ENCODE data around the gene C16orf87. TPM values are rescaled to one million over a fixed set of nuclear protein-coding genes. Genes with fewer than 3 reads are reported as not detected.

Gene C16orf87
- total and polyA plus RNA-seq, 2 donors from 2014 or later = 7.2 to 11.2 TPM

DNA sequence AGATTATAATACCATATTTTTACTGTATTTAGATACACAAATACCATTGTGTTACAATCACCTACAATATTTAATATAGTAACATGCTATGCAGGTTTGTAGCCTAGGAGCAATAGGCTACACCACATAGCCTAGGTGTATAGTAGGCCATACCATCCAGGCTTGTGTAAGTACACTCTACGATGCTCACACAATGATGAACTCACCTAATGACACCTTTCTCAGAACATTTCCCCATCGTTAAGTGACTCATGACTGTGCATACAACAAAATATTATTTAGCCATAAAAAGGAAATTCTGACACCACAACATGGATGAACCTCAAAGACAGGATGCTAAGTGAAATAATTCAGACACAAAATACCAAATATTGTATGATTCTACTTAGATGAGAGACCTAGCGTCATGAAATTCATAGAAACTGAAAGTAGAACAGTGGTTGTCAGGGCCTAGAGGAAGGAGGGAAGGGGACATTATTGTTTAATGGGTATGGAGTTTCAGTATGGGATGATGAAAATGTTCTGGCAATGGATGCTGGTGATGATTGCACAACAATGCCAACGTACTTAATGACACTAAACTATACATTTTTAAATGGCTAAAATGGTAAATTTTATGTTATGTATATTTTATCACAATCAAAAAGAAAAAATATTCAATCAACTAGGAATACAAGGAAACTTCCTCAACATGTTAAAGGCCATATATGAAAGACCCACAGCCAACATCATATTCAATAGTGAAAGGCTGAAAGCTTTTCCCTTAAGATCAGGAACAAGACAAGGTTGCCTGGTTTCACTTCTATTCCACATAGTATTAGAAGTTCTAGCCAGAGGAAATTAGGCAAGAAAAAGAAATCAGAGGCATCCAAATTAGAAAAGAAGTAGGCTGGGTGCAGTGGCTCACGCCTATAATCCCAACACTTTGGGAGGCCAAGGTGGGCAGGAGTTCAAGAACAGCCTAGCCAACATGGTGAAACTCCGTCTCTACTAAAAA, 5.9 kb upstream of the C16orf87 start:
- Histone ChIP-seq H3K9me3 (ENCODE audit: control insufficient read depth in 2 of 3, insufficient read depth in 1 of 3, low read length in 3 of 3) (no peaks in the 10 kb centered on the region), H3K9ac (ENCODE audit: low read length in 3 of 3) (no peak overlapping the region), H3K27me3 (ENCODE audit: control insufficient read depth, insufficient read depth, low read length) (no peaks in the 10 kb centered on the region), H3K36me3 (ENCODE audit: control insufficient read depth in 2 of 3, insufficient read depth in 3 of 3, low read length in 3 of 3) (no peaks in the 10 kb centered on the region), H3K27ac (ENCODE audit: low read depth in 2 of 2, low read length in 2 of 2) (no peak overlapping the region), H3K4me3 (ENCODE audit: low read length in 3 of 3) (no peak overlapping the region), H3K4me1 (ENCODE audit: control insufficient read depth in 2 of 3, insufficient read depth in 2 of 3, low read depth in 1 of 3, low read length in 3 of 3) (peaks cover 0 to 6% (median 2%) of the 10 kb centered on the region in 3 donors)
- intact Hi-C loops (cut with DNase I) = no loop called here
- DNase-seq (no peak), FAIRE-seq (no peak)
- TF ChIP-seq, protein P1, sequence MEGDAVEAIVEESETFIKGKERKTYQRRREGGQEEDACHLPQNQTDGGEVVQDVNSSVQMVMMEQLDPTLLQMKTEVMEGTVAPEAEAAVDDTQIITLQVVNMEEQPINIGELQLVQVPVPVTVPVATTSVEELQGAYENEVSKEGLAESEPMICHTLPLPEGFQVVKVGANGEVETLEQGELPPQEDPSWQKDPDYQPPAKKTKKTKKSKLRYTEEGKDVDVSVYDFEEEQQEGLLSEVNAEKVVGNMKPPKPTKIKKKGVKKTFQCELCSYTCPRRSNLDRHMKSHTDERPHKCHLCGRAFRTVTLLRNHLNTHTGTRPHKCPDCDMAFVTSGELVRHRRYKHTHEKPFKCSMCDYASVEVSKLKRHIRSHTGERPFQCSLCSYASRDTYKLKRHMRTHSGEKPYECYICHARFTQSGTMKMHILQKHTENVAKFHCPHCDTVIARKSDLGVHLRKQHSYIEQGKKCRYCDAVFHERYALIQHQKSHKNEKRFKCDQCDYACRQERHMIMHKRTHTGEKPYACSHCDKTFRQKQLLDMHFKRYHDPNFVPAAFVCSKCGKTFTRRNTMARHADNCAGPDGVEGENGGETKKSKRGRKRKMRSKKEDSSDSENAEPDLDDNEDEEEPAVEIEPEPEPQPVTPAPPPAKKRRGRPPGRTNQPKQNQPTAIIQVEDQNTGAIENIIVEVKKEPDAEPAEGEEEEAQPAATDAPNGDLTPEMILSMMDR (IDR thresholded peaks at IDR 0.05; ENCODE audit: borderline replicate concordance, extremely low read depth, insufficient read depth) = no peak

DNA sequence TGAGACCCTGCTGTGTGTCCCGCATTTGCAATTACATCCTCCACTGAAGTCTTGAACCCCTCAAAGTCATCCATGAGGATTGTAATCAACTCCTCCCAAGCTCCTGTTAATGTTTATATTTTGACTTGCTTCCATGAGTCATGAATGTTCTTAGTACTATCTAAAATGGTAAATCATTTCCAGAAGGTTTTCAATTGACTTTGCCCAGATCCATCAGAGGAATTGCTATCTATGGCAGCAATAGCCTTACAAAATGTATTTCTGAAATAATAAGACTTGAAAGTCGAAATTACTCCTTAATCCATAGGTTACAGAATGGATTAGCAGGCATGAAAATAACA, 2.5 kb upstream of the C16orf87 start:
- Histone ChIP-seq H3K27me3 (ENCODE audit: control insufficient read depth, insufficient read depth, low read length) (no peaks in the 10 kb centered on the region), H3K4me3 (ENCODE audit: low read length in 3 of 3) (no peak overlapping the region), H3K27ac (ENCODE audit: low read depth in 2 of 2, low read length in 2 of 2) (no peak overlapping the region), H3K36me3 (ENCODE audit: control insufficient read depth in 2 of 3, insufficient read depth in 3 of 3, low read length in 3 of 3) (no peaks in the 10 kb centered on the region), H3K9ac (ENCODE audit: low read length in 3 of 3) (no peak overlapping the region), H3K9me3 (ENCODE audit: control insufficient read depth in 2 of 3, insufficient read depth in 1 of 3, low read length in 3 of 3) (no peaks in the 10 kb centered on the region), H3K4me1 (ENCODE audit: control insufficient read depth in 2 of 3, insufficient read depth in 2 of 3, low read depth in 1 of 3, low read length in 3 of 3) (peaks cover 0 to 6% (median 2%) of the 10 kb centered on the region in 3 donors)
- TF ChIP-seq, protein P1 (IDR thresholded peaks at IDR 0.05; ENCODE audit: borderline replicate concordance, extremely low read depth, insufficient read depth) = no peak
- DNase-seq (no peak), FAIRE-seq (no peak)
- intact Hi-C loops (cut with DNase I) = no loop called here

DNA sequence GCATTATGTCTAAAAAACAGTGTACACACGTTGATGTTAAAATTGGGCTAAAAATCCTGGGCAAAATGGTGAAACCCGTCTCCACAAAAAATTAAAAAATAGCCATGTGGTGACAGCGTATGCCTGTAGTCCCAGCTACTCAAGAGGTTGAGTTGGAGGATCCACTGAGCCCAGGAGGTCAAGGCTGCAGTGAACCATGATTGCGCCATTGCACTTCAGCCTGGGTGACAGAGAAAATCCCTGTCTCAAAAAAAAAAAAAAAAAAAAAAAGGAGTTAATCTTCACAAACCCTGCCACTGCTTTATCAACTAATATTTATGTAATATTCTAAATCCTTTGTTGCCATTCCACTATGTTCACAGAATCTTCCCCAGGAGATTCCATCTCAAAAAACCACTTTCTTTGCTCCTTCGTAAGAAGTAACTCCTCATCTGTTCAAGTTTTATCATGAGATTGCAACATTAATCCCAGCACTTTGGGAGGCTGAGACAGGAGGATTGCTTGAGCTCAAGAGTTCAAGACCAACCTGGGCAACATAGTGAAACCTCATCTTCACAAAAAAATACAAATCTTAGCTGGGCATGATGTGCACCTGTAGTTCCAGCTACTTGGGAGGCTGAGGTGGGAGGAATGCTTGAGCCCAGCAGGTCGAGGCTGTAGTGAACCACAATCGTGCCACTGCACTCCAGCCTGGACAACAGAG, 1.9 kb upstream of the C16orf87 start:
- H3K9ac ChIP-seq (ENCODE audit: low read length in 3 of 3) = no peak overlapping the region
- TF ChIP-seq, protein P1 (IDR thresholded peaks at IDR 0.05; ENCODE audit: borderline replicate concordance, extremely low read depth, insufficient read depth) = no peak
- intact Hi-C loops (cut with DNase I) = no loop called here
- H3K36me3 ChIP-seq (ENCODE audit: control insufficient read depth in 2 of 3, insufficient read depth in 3 of 3, low read length in 3 of 3) = no peaks in the 10 kb centered on the region
- no peak overlapping the region for H3K4me3 ChIP-seq (ENCODE audit: low read length in 3 of 3)
- H3K4me1 ChIP-seq (ENCODE audit: control insufficient read depth in 2 of 3, insufficient read depth in 2 of 3, low read depth in 1 of 3, low read length in 3 of 3) = peaks cover 0 to 6% (median 2%) of the 10 kb centered on the region in 3 donors
- H3K27ac ChIP-seq (ENCODE audit: low read depth in 2 of 2, low read length in 2 of 2) = no peak overlapping the region
- DNase-seq = no peak
- FAIRE-seq = no peak
- no peaks in the 10 kb centered on the region for H3K27me3 ChIP-seq (ENCODE audit: control insufficient read depth, insufficient read depth, low read length)
- H3K9me3 ChIP-seq (ENCODE audit: control insufficient read depth in 2 of 3, insufficient read depth in 1 of 3, low read length in 3 of 3) = no peaks in the 10 kb centered on the region
